ENCODE measurements around the gene UBE3A.

The UBE3A gene

GRCh38 chr15:25327686-25328085 is 111.1 kb downstream of the UBE3A start:
- no peak for DNase-seq

DNA sequence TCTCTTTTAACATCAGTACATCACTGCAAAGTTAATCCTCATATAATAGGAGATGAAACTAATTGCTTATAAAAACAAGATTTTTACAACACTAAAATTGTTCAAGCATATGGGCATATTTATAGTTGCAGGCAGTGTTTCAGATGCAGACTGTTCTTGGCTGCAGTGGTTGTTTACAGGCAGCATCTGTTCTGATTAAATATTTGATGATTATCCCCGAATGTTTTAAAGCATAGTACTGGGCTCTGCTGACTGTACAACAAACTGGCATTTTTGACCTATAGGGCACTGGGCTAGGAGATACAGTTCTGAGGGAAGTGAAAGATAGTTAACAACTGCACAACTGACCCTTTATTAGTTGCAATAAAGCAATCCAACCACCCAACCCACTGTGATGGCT is 113.6 kb downstream of the UBE3A start:
- DNase-seq: no peak

- DNase-seq: no peak
Observed at GRCh38 chr15:25323420-25323819, 115.4 kb downstream of the UBE3A start.

DNA sequence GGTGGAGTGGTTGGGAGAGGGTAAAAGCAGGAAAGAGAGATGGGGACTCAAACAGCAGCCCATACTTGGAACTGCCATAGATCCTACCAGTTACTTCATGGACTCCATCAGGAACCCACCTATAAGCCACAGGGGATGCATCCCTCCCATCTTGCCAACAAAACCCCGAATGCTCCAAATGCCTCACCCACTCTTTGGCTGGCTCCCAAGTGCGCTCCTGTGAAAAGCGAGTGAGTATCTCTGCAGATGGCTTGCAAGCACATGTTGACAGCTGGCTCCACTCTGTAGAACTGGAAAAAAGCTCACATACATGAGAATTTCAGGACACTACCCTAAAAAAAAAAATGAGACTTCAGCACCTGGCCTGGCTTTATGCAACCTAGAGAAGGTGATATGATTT is 151.0 kb downstream of the UBE3A start:
- no peak for DNase-seq
